Stomach (tissue), 9 donors: ENCODE data around the gene MRPL33. TPM values are rescaled to one million over a fixed set of nuclear protein-coding genes. Genes with fewer than 3 reads are reported as not detected.
A peak's percentile ranks its signal among the peaks of the same experiment; 100 is the strongest.
"Not testable (repeated sequence)": the region's sequence is repeated elsewhere in the genome, so short reads cannot be mapped to it uniquely, and the experiment has no call there.

Source experiments
- DNase-seq, 2 donors: peaks; one replicate each; pipeline versions ENCODE4 v3.0.0 to v3.0.0-alpha.2; 2013 to 2019
- H3K27ac ChIP-seq, 5 donors: fragments of 200-600 bp in 4 of 5; sonication (generic) in 4 of 5; one replicate each; pipeline ENCODE4 v1.5.1; 2013 to 2019; ENCODE audit warnings: mild to moderate bottlenecking in 1 of 5, moderate library complexity in 1 of 5
- H3K27me3 ChIP-seq, 3 donors: fragments of 200-600 bp; sonication (generic); one replicate each; pipeline ENCODE4 v1.5.1; 2017 to 2019; ENCODE audit warnings: mixed run types in 1 of 3
- H3K36me3 ChIP-seq, 4 donors: fragments of 200-600 bp; sonication (generic); 1 replicate in 3 of 4; 2 replicates in 1 of 4; pipeline ENCODE4 v1.5.1; 2016 to 2019
- H3K4me1 ChIP-seq, 4 donors: fragments of 200-600 bp; sonication (generic); one replicate each; pipeline ENCODE4 v1.5.1; 2016 to 2019
- H3K4me3 ChIP-seq, 4 donors: fragments of 200-600 bp; sonication (generic) in 3 of 4; one replicate each; pipeline ENCODE4 v1.5.1; 2016 to 2019; ENCODE audit warnings: mild to moderate bottlenecking in 1 of 4
- H3K9me3 ChIP-seq, 4 donors: fragments of 200-600 bp; sonication (generic); one replicate each; pipeline ENCODE4 v1.5.1; 2016 to 2019
- CTCF ChIP-seq, 7 experiments: fragments of 450-650 bp in 4 of 7; fragments of 200-600 bp in 3 of 7; sonication (generic) in 3 of 7; IDR thresholded peaks; one replicate each; pipeline ENCODE4 v1.5.1; 2016 to 2019; ENCODE audit warnings: antibody characterized with exemption in 7 of 7, control low read depth in 2 of 7, mild to moderate bottlenecking in 1 of 7
- EP300 ChIP-seq: sonication (generic); formaldehyde crosslinking; IDR thresholded peaks from one replicate; pipeline ENCODE4 v1.6.1; 2017; ENCODE audit warnings: antibody characterized with exemption
- POLR2A ChIP-seq, 4 donors: fragments of 450-650 bp; IDR thresholded peaks; one replicate each; pipeline ENCODE4 v1.6.1; 2016; ENCODE audit warnings: antibody characterized with exemption in 4 of 4, control low read depth in 2 of 4, mild to moderate bottlenecking in 1 of 4, moderate library complexity in 1 of 4
- POLR2AphosphoS5 ChIP-seq, 3 donors: sonication (generic); formaldehyde crosslinking; IDR thresholded peaks; one replicate each; pipeline ENCODE4 v1.6.1; 2016; ENCODE audit warnings: antibody characterized with exemption in 3 of 3
- WGBS, 5 donors: extraction: QIAGEN DNeasy Blood & Tissue Kit in 3 of 5; methylation state at CpG; one replicate each; pipeline versions ENCODE4 v1.1.5 to v1.1.7; 2013 to 2018; 5-methylcytosine and 5-hydroxymethylcytosine counted together
- intact Hi-C: fragments of 100-400 bp; cut with DNase I; formaldehyde crosslinking; loops from one replicate; pipeline ENCODE4 v1.15.1; 2023; ENCODE audit warnings: low total_unique reads
- polyA plus RNA-seq, 3 donors: library from polyadenylated mRNA; stranded (reverse); fragments of 200-250 nt; gene quantifications; one replicate each; pipeline ENCODE4 v1.2.3, GENCODE V29; 2013
- total RNA-seq, 5 donors: library from RNA; depleted of rRNA; stranded (reverse); fragments of >200 nt; gene quantifications; one replicate each; pipeline versions ENCODE4 v1.1.0 to v1.2.3, GENCODE V29; 2014 to 2016
- donor health status: healthy with polysubstance abuse.
- donor health status: Bipolar disorder and iron deficiency.
- donor health status: healthy.

The MRPL33 gene
- total and polyA plus RNA-seq, 8 donors = 8.2 to 268 (median 135) TPM

DNA sequence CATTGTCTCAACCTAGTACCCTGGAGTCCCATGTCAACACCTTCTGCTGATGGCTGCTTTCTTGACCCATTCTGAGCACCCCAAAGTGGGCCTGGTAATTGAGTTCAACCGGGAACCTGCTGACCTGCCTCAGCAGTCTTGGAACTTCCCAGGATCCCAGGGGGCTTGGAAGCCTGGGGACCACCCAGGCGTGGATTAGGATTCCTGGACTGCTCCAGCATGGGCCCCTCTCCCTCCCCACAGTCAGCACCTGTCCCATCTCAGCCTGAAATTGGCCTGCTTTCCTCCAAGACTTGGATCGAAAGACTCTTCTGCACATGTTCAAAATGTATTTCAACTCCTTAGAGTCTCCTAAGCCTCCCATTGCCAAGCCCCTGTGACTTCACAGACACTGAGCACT lies 15.4 kb upstream of the MRPL33 start:
- DNase-seq = no peak
- WGBS, 5 donors = 78 to 95% (median 89%) methylated on average over 3 of the region's 3 CpGs
- H3K4me3 ChIP-seq = no peak overlapping the region
- TF ChIP-seq POLR2AphosphoS5 (IDR thresholded peaks at IDR 0.05) = no peak
- H3K4me1 ChIP-seq = peaks cover 0 to 18% (median 5%) of the 10 kb centered on the region in 4 donors
- no peaks in the 10 kb centered on the region for H3K27me3 ChIP-seq
- H3K9me3 ChIP-seq = no peaks in the 10 kb centered on the region
- no peak overlapping the region for H3K27ac ChIP-seq
- intact Hi-C loops = no loop called here
- no peaks in the 10 kb centered on the region for H3K36me3 ChIP-seq

- intact Hi-C loops = no loop called here
- no peaks in the 10 kb centered on the region for H3K9me3 ChIP-seq
- no peak for DNase-seq
- H3K36me3 ChIP-seq = no peaks in the 10 kb centered on the region
- peak overlapping the region in 1 of 5 donors; percentile 41 for H3K27ac ChIP-seq
- no peak for TF ChIP-seq CTCF (IDR thresholded peaks at IDR 0.05)
- no peak for TF ChIP-seq POLR2A (IDR thresholded peaks at IDR 0.05)
- TF ChIP-seq POLR2AphosphoS5 (IDR thresholded peaks at IDR 0.05) = no peak
- no peak for TF ChIP-seq EP300
- 70 to 79% (median 75%) methylated on average over 7 to 8 of the region's 8 CpGs for WGBS, 5 donors
- H3K4me3 ChIP-seq = no peak overlapping the region
- H3K27me3 ChIP-seq = no peaks in the 10 kb centered on the region
- peaks cover 0 to 24% (median 5%) of the 10 kb centered on the region in 4 donors for H3K4me1 ChIP-seq
Observed at GRCh38 chr2:27756544-27757498, 14.7 kb upstream of the MRPL33 start.

- Histone ChIP-seq H3K27ac (peak overlapping the region; percentile 22 to 68 (median 61)), H3K36me3 (no peaks in the 10 kb centered on the region), H3K27me3 (no peaks in the 10 kb centered on the region), H3K4me1 (peaks cover 33 to 47% (median 34%) of the 10 kb centered on the region in 4 donors), H3K4me3 (no peak overlapping the region), H3K9me3 (no peaks in the 10 kb centered on the region)
- no peak for TF ChIP-seq EP300
- peak in 1 of 3 donors; percentile 59 for TF ChIP-seq POLR2AphosphoS5 (IDR thresholded peaks at IDR 0.05)
- peak in 1 of 2 donors; percentile 62 for DNase-seq
- intact Hi-C loops = no loop called here
- 54 to 78% (median 64%) methylated on average over 3 of the region's 3 CpGs for WGBS, 5 donors
Observed at GRCh38 chr2:27762951-27763906, 8.3 kb upstream of the MRPL33 start.

DNA sequence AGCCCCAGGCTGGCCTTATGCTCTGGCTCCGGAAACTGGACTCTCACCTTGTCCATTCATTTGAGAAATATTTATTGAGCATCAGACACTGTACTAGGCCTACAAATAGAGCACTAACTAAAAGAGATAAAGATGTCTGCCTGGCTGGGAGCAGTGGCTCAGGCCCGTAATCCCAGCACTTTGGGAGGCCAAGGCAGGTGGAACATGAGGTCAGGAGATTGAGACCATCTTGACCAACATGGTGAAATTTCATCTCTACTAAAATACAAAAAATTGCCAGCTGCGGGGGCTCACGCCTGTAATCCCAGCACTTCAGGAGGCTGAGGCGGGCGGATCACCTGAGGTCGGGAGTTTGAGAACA lies 7.6 kb upstream of the MRPL33 start:
- Histone ChIP-seq H3K27ac (peak overlapping the region; percentile 22 to 57 (median 47)), H3K4me3 (no peak overlapping the region), H3K4me1 (peaks cover 33 to 47% (median 34%) of the 10 kb centered on the region in 4 donors), H3K9me3 (no peaks in the 10 kb centered on the region), H3K27me3 (no peaks in the 10 kb centered on the region), H3K36me3 (no peaks in the 10 kb centered on the region)
- no peak for DNase-seq
- 87 to 92% (median 91%) methylated on average over 7 of the region's 7 CpGs for WGBS, 5 donors
- intact Hi-C loops = no loop called here
- no peak for TF ChIP-seq EP300
- no peak for TF ChIP-seq POLR2A (IDR thresholded peaks at IDR 0.05)
- no peak for TF ChIP-seq POLR2AphosphoS5 (IDR thresholded peaks at IDR 0.05)
- no peak for TF ChIP-seq CTCF (IDR thresholded peaks at IDR 0.05)

GRCh38 chr2:27764526-27764925 lies 7.0 kb upstream of the MRPL33 start:
- H3K36me3 ChIP-seq, H3K9me3 ChIP-seq, H3K4me3 ChIP-seq, H3K27me3 ChIP-seq, H3K27ac ChIP-seq, intact Hi-C loops, DNase-seq: not testable (repeated sequence)
- WGBS, 5 donors = 84 to 96% (median 93%) methylated on average over 3 of the region's 3 CpGs
- peaks cover 33 to 47% (median 34%) of the 10 kb centered on the region in 4 donors for H3K4me1 ChIP-seq
